Activated CD4-positive, alpha-beta memory T cell treated with anti-CD3 and anti-CD28 coated beads for 36 hours (primary cell): ENCODE measurements around the gene AGK. TPM values are rescaled to one million over a fixed set of nuclear protein-coding genes. Genes with fewer than 3 reads are reported as not detected.

Experiments
- CTCF ChIA-PET: fragments of 350-600 bp; sonication (Branson Sonifier 250); formaldehyde crosslinking; loops from one replicate; lab custom pipeline; 2021; ENCODE audit warnings: antibody characterized with exemption, inconsistent platforms; lab: Charles Lee
- POLR2A ChIA-PET: fragments of 350-600 bp; sonication (Branson Sonifier 250); formaldehyde crosslinking; loops from one replicate; lab custom pipeline; 2021; ENCODE audit warnings: antibody characterized with exemption; lab: Charles Lee
- DNase-seq: peaks from one replicate; pipeline ENCODE4 v3.0.0-alpha.2; 2020
- H3K27ac Mint-ChIP-seq: one replicate; pipeline ENCODE4 v1.8.0; 2021; ENCODE audit warnings: mixed read lengths
- H3K27me3 Mint-ChIP-seq: one replicate; pipeline ENCODE4 v1.8.0; 2021; ENCODE audit warnings: mixed read lengths
- H3K36me3 Mint-ChIP-seq: one replicate; pipeline ENCODE4 v1.8.0; 2021; ENCODE audit warnings: mixed read lengths
- H3K4me1 Mint-ChIP-seq: one replicate; pipeline ENCODE4 v1.8.0; 2021; ENCODE audit warnings: low read depth, mixed read lengths
- H3K4me3 Mint-ChIP-seq: one replicate; pipeline ENCODE4 v1.8.0; 2021; ENCODE audit warnings: mild to moderate bottlenecking, mixed read lengths
- H3K9me3 Mint-ChIP-seq: one replicate; pipeline ENCODE4 v1.8.0; 2021; ENCODE audit warnings: mixed read lengths
- intact Hi-C: fragments of 100-400 bp; cut with micrococcal nuclease; formaldehyde crosslinking; loops from one replicate; pipeline ENCODE4 v1.15.1; 2023
- total RNA-seq, 2 experiments: library from RNA; stranded (reverse); gene quantifications; one replicate each; pipeline ENCODE4 v1.2.3, GENCODE V29; 2021

AGK gene
- total RNA-seq, 2 experiments from 2014 or later: 50.2 to 57.2 TPM

- POLR2A ChIA-PET: interaction anchor here (0.6 kb wide), 1 partner anchor 42 kb away, joined by 3 read pairs; no protein-coding TSS in a partner anchor
- Mint-ChIP-seq H3K9me3 (no peaks in the 10 kb centered on the region), H3K4me1 (peaks cover 17% of the 10 kb centered on the region), H3K36me3 (peaks cover 30% of the 10 kb centered on the region), H3K27ac (no peak overlapping the region), H3K27me3 (no peaks in the 10 kb centered on the region), H3K4me3 (no peak overlapping the region)
- DNase-seq: no peak
- CTCF ChIA-PET: interaction anchor here (0.8 kb wide), 1 partner anchor 193 kb away, joined by 3 read pairs; no protein-coding TSS in a partner anchor
- intact Hi-C loops: no loop called here
Measured at GRCh38 chr7:141593134-141593533, 41.9 kb downstream of the AGK start.

GRCh38 chr7:141597966-141598365, 46.8 kb downstream of the AGK start:
- no peak for DNase-seq
- ChIA-PET CTCF (no interaction called here), POLR2A (no interaction called here)
- H3K9me3 Mint-ChIP-seq: no peaks in the 10 kb centered on the region
- H3K36me3 Mint-ChIP-seq: peaks cover 39% of the 10 kb centered on the region
- no peak overlapping the region for H3K4me3 Mint-ChIP-seq
- intact Hi-C loops: no loop called here
- H3K27me3 Mint-ChIP-seq: no peaks in the 10 kb centered on the region
- H3K4me1 Mint-ChIP-seq: peaks cover 10% of the 10 kb centered on the region
- no peak overlapping the region for H3K27ac Mint-ChIP-seq

GRCh38 chr7:141598408-141598807, 47.2 kb downstream of the AGK start:
- no peak for DNase-seq
- Mint-ChIP-seq H3K4me1 (peaks cover 5% of the 10 kb centered on the region), H3K27me3 (no peaks in the 10 kb centered on the region), H3K9me3 (no peaks in the 10 kb centered on the region), H3K36me3 (peaks cover 35% of the 10 kb centered on the region), H3K4me3 (no peak overlapping the region), H3K27ac (no peak overlapping the region)
- CTCF ChIA-PET: no interaction called here
- POLR2A ChIA-PET: no interaction called here
- intact Hi-C loops: no loop called here

- Mint-ChIP-seq H3K27me3 (no peaks in the 10 kb centered on the region), H3K36me3 (peaks cover 30% of the 10 kb centered on the region), H3K9me3 (no peaks in the 10 kb centered on the region), H3K4me3 (no peak overlapping the region), H3K4me1 (no peaks in the 10 kb centered on the region), H3K27ac (no peak overlapping the region)
- no peak for DNase-seq
- CTCF ChIA-PET: interaction anchor here (1.5 kb wide), 1 partner anchor 10 kb away, joined by 4 read pairs; no protein-coding TSS in a partner anchor
- POLR2A ChIA-PET: no interaction called here
- intact Hi-C loops: no loop called here
Measured at GRCh38 chr7:141600168-141601006, 49.2 kb downstream of the AGK start.

- no peak for DNase-seq
- H3K36me3 Mint-ChIP-seq: peaks cover 43% of the 10 kb centered on the region
- intact Hi-C loops: no loop called here
- CTCF ChIA-PET: no interaction called here
- no peaks in the 10 kb centered on the region for H3K4me1 Mint-ChIP-seq
- no peaks in the 10 kb centered on the region for H3K9me3 Mint-ChIP-seq
- POLR2A ChIA-PET: no interaction called here
- H3K27me3 Mint-ChIP-seq: no peaks in the 10 kb centered on the region
- H3K4me3 Mint-ChIP-seq: no peak overlapping the region
- H3K27ac Mint-ChIP-seq: no peak overlapping the region
Measured at GRCh38 chr7:141609576-141609975, 58.4 kb downstream of the AGK start.

- H3K4me1 Mint-ChIP-seq: no peaks in the 10 kb centered on the region
- no peak overlapping the region for H3K4me3 Mint-ChIP-seq
- H3K27me3 Mint-ChIP-seq: no peaks in the 10 kb centered on the region
- no peak overlapping the region for H3K27ac Mint-ChIP-seq
- H3K36me3 Mint-ChIP-seq: peaks cover 43% of the 10 kb centered on the region
- no peaks in the 10 kb centered on the region for H3K9me3 Mint-ChIP-seq
- ChIA-PET CTCF (interaction anchor here (0.8 to 1.5 kb wide), 2 partner anchors 10 to 21 kb away, joined by 4 read pairs; no protein-coding TSS in a partner anchor), POLR2A (no interaction called here)
- DNase-seq: no peak
- intact Hi-C loops: no loop called here
Measured at GRCh38 chr7:141610671-141611070, 59.5 kb downstream of the AGK start.

- CTCF ChIA-PET: no interaction called here
- intact Hi-C loops: no loop called here
- Mint-ChIP-seq H3K4me3 (no peak overlapping the region), H3K36me3 (peaks cover 41% of the 10 kb centered on the region), H3K27me3 (no peaks in the 10 kb centered on the region), H3K4me1 (no peaks in the 10 kb centered on the region), H3K27ac (no peak overlapping the region), H3K9me3 (no peaks in the 10 kb centered on the region)
- POLR2A ChIA-PET: no interaction called here
- DNase-seq: no peak
Measured at GRCh38 chr7:141612861-141613260, 61.7 kb downstream of the AGK start.

GRCh38 chr7:141617280-141617679, 66.1 kb downstream of the AGK start:
- intact Hi-C loops: no loop called here
- Mint-ChIP-seq H3K36me3 (peaks cover 30% of the 10 kb centered on the region), H3K27ac (no peak overlapping the region), H3K9me3 (no peaks in the 10 kb centered on the region), H3K27me3 (no peaks in the 10 kb centered on the region), H3K4me3 (no peak overlapping the region), H3K4me1 (no peaks in the 10 kb centered on the region)
- no peak for DNase-seq
- ChIA-PET CTCF (no interaction called here), POLR2A (no interaction called here)

GRCh38 chr7:141619745-141620144, 68.5 kb downstream of the AGK start:
- H3K27me3 Mint-ChIP-seq: no peaks in the 10 kb centered on the region
- peaks cover 34% of the 10 kb centered on the region for H3K36me3 Mint-ChIP-seq
- ChIA-PET CTCF (no interaction called here), POLR2A (no interaction called here)
- H3K27ac Mint-ChIP-seq: no peak overlapping the region
- no peak for DNase-seq
- H3K4me1 Mint-ChIP-seq: no peaks in the 10 kb centered on the region
- intact Hi-C loops: no loop called here
- H3K9me3 Mint-ChIP-seq: no peaks in the 10 kb centered on the region
- no peak overlapping the region for H3K4me3 Mint-ChIP-seq

GRCh38 chr7:141624763-141625162, 73.6 kb downstream of the AGK start:
- peaks cover 34% of the 10 kb centered on the region for H3K36me3 Mint-ChIP-seq
- no peak for DNase-seq

GRCh38 chr7:141630621-141631020, 79.4 kb downstream of the AGK start:
- H3K27ac Mint-ChIP-seq: no peak overlapping the region
- no peak overlapping the region for H3K4me3 Mint-ChIP-seq
- no peaks in the 10 kb centered on the region for H3K27me3 Mint-ChIP-seq
- intact Hi-C loops: no loop called here
- no peaks in the 10 kb centered on the region for H3K4me1 Mint-ChIP-seq
- H3K36me3 Mint-ChIP-seq: peaks cover 16% of the 10 kb centered on the region
- CTCF ChIA-PET: no interaction called here
- POLR2A ChIA-PET: no interaction called here
- no peaks in the 10 kb centered on the region for H3K9me3 Mint-ChIP-seq
- DNase-seq: no peak

More at GRCh38 chr7:141624763-141625162, 73.6 kb downstream of the AGK start:
- Mint-ChIP-seq H3K27ac (no peak overlapping the region), H3K27me3 (no peaks in the 10 kb centered on the region), H3K9me3 (no peaks in the 10 kb centered on the region), H3K4me3 (no peak overlapping the region), H3K4me1 (no peaks in the 10 kb centered on the region)
- intact Hi-C loops: no loop called here
- POLR2A ChIA-PET: no interaction called here
- CTCF ChIA-PET: no interaction called here

- no peaks in the 10 kb centered on the region for H3K27me3 Mint-ChIP-seq
- no peak overlapping the region for H3K27ac Mint-ChIP-seq
- peaks cover 15% of the 10 kb centered on the region for H3K36me3 Mint-ChIP-seq
- POLR2A ChIA-PET: no interaction called here
- no peaks in the 10 kb centered on the region for H3K9me3 Mint-ChIP-seq
- intact Hi-C loops: no loop called here
- no peaks in the 10 kb centered on the region for H3K4me1 Mint-ChIP-seq
- CTCF ChIA-PET: no interaction called here
- H3K4me3 Mint-ChIP-seq: no peak overlapping the region
- no peak for DNase-seq
Measured at GRCh38 chr7:141631525-141631924, 80.3 kb downstream of the AGK start.

- intact Hi-C loops: no loop called here
- Mint-ChIP-seq H3K9me3 (no peaks in the 10 kb centered on the region), H3K4me1 (no peaks in the 10 kb centered on the region), H3K27me3 (no peaks in the 10 kb centered on the region), H3K4me3 (no peak overlapping the region), H3K27ac (no peak overlapping the region), H3K36me3 (peaks cover 11% of the 10 kb centered on the region)
- POLR2A ChIA-PET: interaction anchor here (0.6 kb wide), 1 partner anchor 240 kb away, joined by 4 read pairs; no protein-coding TSS in a partner anchor
- CTCF ChIA-PET: no interaction called here
- DNase-seq: no peak
Measured at GRCh38 chr7:141634065-141634464, 82.9 kb downstream of the AGK start.
